ENCODE data around the gene CENPVL2.
"Not testable (repeated sequence)": the region's sequence is repeated elsewhere in the genome, so short reads cannot be mapped to it uniquely, and the experiment has no call there.

The CENPVL2 gene

GRCh38 chrX:51682720-51683062 lies at the start of gene CENPVL2:
Gene CENPVL2, minus strand, starts transcription at chrX:51682831. Its CDS starts 0 bp downstream, at chrX:51682831.
- DNase-seq (ENCODE audit: low read depth in 1 of 2, low spot score in 1 of 2), result not testable (repeated sequence)

- DNase-seq (ENCODE audit: low read depth in 1 of 2, low spot score in 1 of 2), result no peak
These were observed 45.6 kb upstream of the CENPVL2 start for GRCh38 chrX:51728202-51728601.

GRCh38 chrX:51712943-51713647 lies 30.5 kb upstream of the CENPVL2 start:
- DNase-seq (ENCODE audit: low read depth in 1 of 2, low spot score in 1 of 2), result not testable (repeated sequence)

GRCh38 chrX:51710277-51711164 lies 27.9 kb upstream of the CENPVL2 start, which contains the start of gene CENPVL1:
Gene CENPVL1, plus strand, starts transcription at chrX:51710512. Its CDS starts 0 bp downstream, at chrX:51710512.
- not testable (repeated sequence) for DNase-seq (ENCODE audit: low read depth in 1 of 2, low spot score in 1 of 2)

GRCh38 chrX:51697397-51697796 lies 14.8 kb upstream of the CENPVL2 start:
- DNase-seq (ENCODE audit: low read depth in 1 of 2, low spot score in 1 of 2), result no peak

- DNase-seq (ENCODE audit: low read depth in 1 of 2, low spot score in 1 of 2), result no peak
These were observed 11.6 kb upstream of the CENPVL2 start for GRCh38 chrX:51694254-51694653.

GRCh38 chrX:51681808-51682719 lies 567 bp downstream of the CENPVL2 start:
- not testable (repeated sequence) for DNase-seq (ENCODE audit: low read depth in 1 of 2, low spot score in 1 of 2)

- DNase-seq (ENCODE audit: low read depth in 1 of 2, low spot score in 1 of 2), result not testable (repeated sequence)
These were observed 2.8 kb downstream of the CENPVL2 start for GRCh38 chrX:51679689-51680433.

- no peak for DNase-seq (ENCODE audit: low read depth in 1 of 2, low spot score in 1 of 2)
These were observed 16.6 kb downstream of the CENPVL2 start for GRCh38 chrX:51665981-51666380.

- no peak for DNase-seq (ENCODE audit: low read depth in 1 of 2, low spot score in 1 of 2)
These were observed 39.3 kb downstream of the CENPVL2 start for GRCh38 chrX:51643377-51643776.

GRCh38 chrX:51641421-51642021 lies 41.1 kb downstream of the CENPVL2 start:
- DNase-seq (ENCODE audit: low read depth in 1 of 2, low spot score in 1 of 2), result no peak

- not testable (repeated sequence) for DNase-seq (ENCODE audit: low read depth in 1 of 2, low spot score in 1 of 2)
These were observed 46.1 kb downstream of the CENPVL2 start for GRCh38 chrX:51636511-51636910.

All from stimulated activated CD4-positive, alpha-beta T cell treated with anti-CD3 and anti-CD28 coated beads, Interleukin-15, amount 100 ng/mL, for 1 hour (primary cell).